NCI-H510A treated with DMSO at 0.1 percent for 48 hours (cell line): ENCODE results near the gene PAPSS1.
"Not testable (repeated sequence)": the region's sequence is repeated elsewhere in the genome, so short reads cannot be mapped to it uniquely, and the experiment has no call there.

Experiments
- DNase-seq: peaks from one replicate; lab custom pipeline; 2025; lab: John Stamatoyannopoulos, UW

PAPSS1 gene

GRCh38 chr4:107689912-107690587, 30.0 kb downstream of the PAPSS1 start:
- DNase-seq: no peak

- DNase-seq: no peak
These were observed 31.6 kb downstream of the PAPSS1 start for GRCh38 chr4:107688421-107688820.

- no peak for DNase-seq
These were observed 34.3 kb downstream of the PAPSS1 start for GRCh38 chr4:107685740-107686139.

GRCh38 chr4:107683873-107684272, 36.2 kb downstream of the PAPSS1 start:
- no peak for DNase-seq

- DNase-seq: no peak
These were observed 37.7 kb downstream of the PAPSS1 start for GRCh38 chr4:107682306-107682705.

GRCh38 chr4:107669068-107669467, 51.0 kb downstream of the PAPSS1 start:
- no peak for DNase-seq

- no peak for DNase-seq
These were observed 53.9 kb downstream of the PAPSS1 start for GRCh38 chr4:107666134-107666533.

- no peak for DNase-seq
These were observed 55.0 kb downstream of the PAPSS1 start for GRCh38 chr4:107665001-107665400.

GRCh38 chr4:107658400-107659336, 61.4 kb downstream of the PAPSS1 start:
- no peak for DNase-seq

- no peak for DNase-seq
These were observed 64.7 kb downstream of the PAPSS1 start for GRCh38 chr4:107655289-107655688.

- DNase-seq: peak; percentile 8
These were observed 65.3 kb downstream of the PAPSS1 start for GRCh38 chr4:107654694-107655093.

GRCh38 chr4:107651408-107651807, 68.6 kb downstream of the PAPSS1 start:
- DNase-seq: not testable (repeated sequence)

- DNase-seq: no peak
These were observed 69.8 kb downstream of the PAPSS1 start for GRCh38 chr4:107650251-107650650.

- DNase-seq: no peak
These were observed 71.6 kb downstream of the PAPSS1 start for GRCh38 chr4:107648178-107648991.

GRCh38 chr4:107647591-107647990, 72.4 kb downstream of the PAPSS1 start:
- DNase-seq: no peak

- no peak for DNase-seq
These were observed 74.4 kb downstream of the PAPSS1 start for GRCh38 chr4:107645604-107646003.

- DNase-seq: no peak
These were observed 77.0 kb downstream of the PAPSS1 start for GRCh38 chr4:107643021-107643420.

GRCh38 chr4:107640878-107641277, 79.2 kb downstream of the PAPSS1 start:
- no peak for DNase-seq

- no peak for DNase-seq
These were observed 79.8 kb downstream of the PAPSS1 start for GRCh38 chr4:107640197-107640596.

- DNase-seq: no peak
These were observed 84.3 kb downstream of the PAPSS1 start for GRCh38 chr4:107635735-107636134.

- no peak for DNase-seq
These were observed 88.5 kb downstream of the PAPSS1 start for GRCh38 chr4:107631560-107631959.

- DNase-seq: no peak
These were observed 89.8 kb downstream of the PAPSS1 start for GRCh38 chr4:107630185-107630705.
